Hematopoietic multipotent progenitor cell treated with erythropoietin and hydrocortisone succinate and interleukin-3 and kit ligand, for 17 days (in vitro differentiated cells): ENCODE results near the gene GKAP1.
A peak's percentile ranks its signal among the peaks of the same experiment; 100 is the strongest.
"Not testable (repeated sequence)": the region's sequence is repeated elsewhere in the genome, so short reads cannot be mapped to it uniquely, and the experiment has no call there.

Source experiments
- DNase-seq: peaks from one replicate; pipeline ENCODE4 v3.0.0-alpha.2; 2015; ENCODE audit warnings: low spot score

The GKAP1 gene

GRCh38 chr9:83728591-83729368, 88.8 kb downstream of the GKAP1 start:
- not testable (repeated sequence) for DNase-seq

- DNase-seq, result no peak
Measured at GRCh38 chr9:83724436-83724835, 93.1 kb downstream of the GKAP1 start.

GRCh38 chr9:83722726-83723495, 94.7 kb downstream of the GKAP1 start:
- DNase-seq, result no peak

GRCh38 chr9:83721509-83721908, 96.1 kb downstream of the GKAP1 start:
- DNase-seq, result no peak

GRCh38 chr9:83715794-83716193, 101.8 kb downstream of the GKAP1 start:
- no peak for DNase-seq

GRCh38 chr9:83715221-83715620, 102.3 kb downstream of the GKAP1 start:
- no peak for DNase-seq

- DNase-seq, result no peak
Measured at GRCh38 chr9:83714329-83714728, 103.2 kb downstream of the GKAP1 start.

GRCh38 chr9:83708515-83709158, 108.9 kb downstream of the GKAP1 start:
- peak; percentile 92 for DNase-seq

GRCh38 chr9:83707768-83708514, 109.6 kb downstream of the GKAP1 start, which contains the start of gene UBQLN1:
TSS of gene UBQLN1 (minus strand) at chr9:83707958. CDS start at chr9:83707679, 279 bp downstream.
- DNase-seq, result peak; percentile 96

GRCh38 chr9:83707518-83707767, 110.1 kb downstream of the GKAP1 start:
- no peak for DNase-seq

GRCh38 chr9:83706676-83707517, 110.7 kb downstream of the GKAP1 start:
- DNase-seq, result peak; percentile 54

- DNase-seq, result not testable (repeated sequence)
Measured at GRCh38 chr9:83705219-83705651, 112.3 kb downstream of the GKAP1 start.

GRCh38 chr9:83701769-83702168, 115.8 kb downstream of the GKAP1 start:
- DNase-seq, result no peak

- no peak for DNase-seq
Measured at GRCh38 chr9:83701286-83701685, 116.3 kb downstream of the GKAP1 start.

GRCh38 chr9:83699615-83700014, 118.0 kb downstream of the GKAP1 start:
- DNase-seq, result no peak

- no peak for DNase-seq
Measured at GRCh38 chr9:83698976-83699585, 118.5 kb downstream of the GKAP1 start.

GRCh38 chr9:83691492-83691891, 126.1 kb downstream of the GKAP1 start:
- no peak for DNase-seq
